Head of caudate nucleus (tissue), 42 donors: ENCODE measurements around the gene IRS1.

Source experiments
- DNase-seq, 42 donors: peaks; one replicate each; pipeline versions ENCODE4 v3.0.0 to v3.0.0-alpha.2; 2020 to 2021; ENCODE audit warnings: mixed read lengths in 7 of 42
- intact Hi-C: fragments of 100-400 bp; cut with DNase I; formaldehyde crosslinking; loops from one replicate; pipeline ENCODE4 v1.15.0; 2022

Gene IRS1

DNA sequence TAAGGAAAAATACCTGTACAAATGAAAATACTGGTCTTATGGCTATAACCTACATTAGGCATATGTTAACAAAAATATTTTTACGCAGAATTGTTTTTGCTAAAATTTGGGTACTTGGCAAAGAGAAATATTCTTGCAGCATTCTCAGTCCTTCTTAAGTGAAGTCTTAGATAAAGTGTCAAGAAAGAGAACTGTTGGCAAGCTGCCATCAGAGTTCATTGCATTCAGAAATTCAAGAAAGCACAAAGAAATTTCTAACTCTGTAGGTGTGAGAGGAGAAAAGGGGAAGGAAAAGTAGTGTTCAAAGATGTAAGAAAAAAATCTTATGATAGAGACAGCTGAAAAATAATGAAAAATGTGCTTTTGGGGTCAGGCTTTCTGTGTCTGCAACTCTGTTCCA, 86.7 kb downstream of the IRS1 start:
- DNase-seq: peak in 18 of 42 donors; percentile 15 to 75 (median 31)
- intact Hi-C loops: no loop called here

DNA sequence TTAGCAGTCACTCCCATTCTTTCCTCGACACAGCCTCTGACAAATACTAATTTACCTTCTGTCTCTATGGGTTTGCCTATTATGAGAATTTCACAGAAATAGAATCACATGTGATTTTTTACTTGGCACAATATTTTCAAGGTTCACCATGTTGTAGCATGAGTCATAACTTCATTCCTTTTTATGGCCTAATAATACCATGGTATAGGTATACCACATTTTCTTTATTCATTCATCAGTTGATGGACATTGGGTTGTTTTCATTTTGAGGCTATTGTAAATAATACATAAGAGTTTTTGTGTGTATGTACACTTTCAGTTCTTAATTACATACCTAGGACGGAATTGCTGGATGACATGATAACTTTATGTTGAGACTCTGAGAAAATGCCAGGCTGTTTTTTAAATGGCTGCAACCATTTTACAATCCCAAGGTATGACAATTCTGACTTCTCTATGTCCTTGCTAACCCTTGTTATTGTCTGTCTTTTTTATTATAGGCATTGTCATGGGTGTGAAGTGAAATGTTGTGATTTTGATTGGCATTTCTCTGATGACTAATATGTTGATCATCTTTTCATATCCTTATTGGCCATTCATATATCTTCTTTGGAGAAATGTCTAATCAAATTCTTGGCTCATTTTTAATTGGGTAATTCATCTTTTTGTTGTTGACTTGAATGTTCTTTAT, 87.9 kb downstream of the IRS1 start:
- intact Hi-C loops: no loop called here
- DNase-seq: no peak

DNA sequence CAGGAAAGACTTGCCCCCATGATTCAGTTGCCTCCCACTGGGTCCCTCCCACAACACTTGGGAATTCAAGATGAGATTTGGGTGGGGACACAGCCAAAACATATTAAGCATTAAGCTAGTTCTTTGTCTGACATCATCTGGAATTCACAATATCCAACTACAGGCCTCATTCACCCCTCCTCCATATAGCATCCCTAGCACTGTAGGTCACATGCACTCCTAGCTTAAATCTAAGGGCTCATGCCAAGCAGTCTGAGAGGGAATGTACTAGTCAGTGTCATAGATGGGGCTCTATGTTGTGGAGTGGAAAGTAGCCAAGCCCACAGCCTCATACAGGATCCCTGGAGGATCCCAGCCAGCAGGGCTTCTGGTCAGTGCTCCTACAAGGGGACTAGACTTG, 92.1 kb downstream of the IRS1 start:
- no peak for DNase-seq
- intact Hi-C loops: no loop called here

DNA sequence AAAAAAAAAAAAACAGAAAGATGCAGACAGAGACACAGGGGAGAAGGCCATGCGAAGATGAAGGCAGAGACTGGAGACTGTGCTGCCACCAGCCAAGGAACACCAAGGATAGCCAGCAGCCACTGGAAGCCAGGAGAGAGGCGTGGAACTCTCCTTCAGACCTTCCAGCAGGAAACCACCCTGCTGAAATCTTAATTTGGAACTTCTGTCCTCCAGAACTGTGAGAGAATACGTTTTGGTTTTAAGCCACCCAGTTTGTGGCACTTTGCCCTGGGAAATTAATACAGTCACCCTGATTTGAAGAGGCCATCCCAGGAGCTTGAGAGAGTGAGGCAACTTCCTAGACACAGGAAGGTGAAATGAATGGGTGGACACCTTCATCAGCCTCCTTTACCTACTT, 93.7 kb downstream of the IRS1 start:
- intact Hi-C loops: no loop called here
- DNase-seq: no peak

DNA sequence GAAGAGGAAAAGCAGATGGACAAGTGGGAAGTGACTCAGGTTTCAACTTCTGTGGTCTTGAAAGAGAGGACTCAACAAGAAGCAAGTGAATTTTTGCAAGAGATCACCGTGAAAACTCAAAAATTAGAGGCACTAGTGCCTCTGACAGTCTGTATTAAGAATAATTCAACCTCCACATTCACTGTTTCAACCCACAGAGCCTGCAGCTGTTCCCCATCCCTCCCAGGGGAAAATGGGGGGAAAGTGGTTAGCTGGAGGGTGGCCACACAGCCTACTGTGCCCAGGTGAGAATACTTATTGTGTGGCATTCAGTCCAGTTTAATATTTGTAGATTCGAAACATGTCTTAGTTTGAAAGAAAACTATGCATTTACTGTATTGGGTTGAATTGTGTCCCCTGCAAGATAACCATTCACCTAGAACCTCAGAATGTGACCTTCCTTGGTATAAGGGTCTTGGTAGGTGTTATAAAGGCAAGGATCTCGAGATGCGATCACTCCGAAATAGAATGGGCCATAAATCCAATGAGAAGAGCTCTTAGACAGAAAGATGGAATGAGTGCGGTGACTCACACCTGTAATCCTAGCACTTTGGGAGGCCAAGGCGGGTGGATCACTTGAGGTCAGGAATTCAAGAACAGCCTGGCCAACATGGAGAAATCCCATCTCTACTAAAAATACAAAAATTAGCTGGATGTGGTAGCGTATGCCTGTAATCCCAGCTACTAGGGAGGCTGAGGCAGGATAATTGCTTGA, 94.3 kb downstream of the IRS1 start:
- intact Hi-C loops: no loop called here
- DNase-seq: no peak

DNA sequence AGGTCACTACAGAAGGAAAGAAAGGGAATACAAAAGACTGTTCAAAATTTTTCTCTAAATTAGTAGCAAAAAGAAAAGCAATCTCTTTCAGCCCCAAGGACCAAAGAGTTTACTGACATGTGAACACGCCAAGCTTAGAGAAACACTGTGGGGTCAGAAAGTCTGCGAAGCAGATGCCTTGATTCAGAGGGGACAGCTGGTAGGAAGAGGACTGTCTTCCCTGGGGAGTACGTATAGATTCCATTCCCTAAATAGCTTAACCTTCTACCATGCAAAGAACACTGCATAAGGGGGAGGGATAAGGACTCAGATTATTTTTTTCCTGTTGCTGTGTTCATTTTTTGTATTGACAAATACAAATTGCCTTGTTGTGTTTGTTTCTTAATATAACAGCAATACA, 96.1 kb downstream of the IRS1 start:
- DNase-seq: no peak
- intact Hi-C loops: no loop called here

DNA sequence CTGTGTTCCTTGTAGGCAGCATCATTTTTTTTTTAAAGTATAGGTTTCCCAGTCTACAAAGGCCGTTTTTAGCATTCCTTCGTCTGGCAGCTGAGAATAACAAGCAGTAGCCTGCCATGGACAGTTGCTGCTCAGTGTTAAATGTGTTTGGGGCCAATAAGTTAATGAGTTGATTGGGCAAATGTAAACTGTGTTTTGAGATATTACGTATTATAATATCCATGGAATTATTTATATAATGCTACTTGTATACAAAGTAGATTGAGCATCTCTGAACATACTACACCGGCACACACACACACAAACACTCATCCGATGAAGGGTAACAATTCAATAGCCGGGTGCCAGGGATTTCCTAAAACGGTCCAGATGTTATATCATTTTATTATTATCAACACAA, 97.2 kb downstream of the IRS1 start:
- intact Hi-C loops: no loop called here
- no peak for DNase-seq

DNA sequence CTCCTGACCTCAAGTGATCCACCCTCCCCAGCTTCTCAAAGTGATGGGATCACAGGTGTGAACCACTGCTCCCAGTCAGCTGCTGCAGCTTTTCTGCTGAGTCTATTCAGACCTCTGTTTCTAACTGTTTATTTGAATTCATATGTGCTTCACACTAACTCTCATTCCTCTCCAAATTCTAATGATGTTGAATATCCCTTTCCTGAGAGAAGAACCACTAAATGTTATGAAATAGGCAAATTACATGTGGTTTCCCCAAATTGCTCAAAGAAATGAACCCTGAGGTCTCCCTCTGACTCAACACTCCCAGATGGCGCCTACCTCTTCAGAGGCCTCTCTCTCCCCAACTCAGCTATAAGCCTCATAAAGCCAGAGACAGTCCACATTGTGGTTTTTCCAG, 98.6 kb downstream of the IRS1 start:
- DNase-seq: no peak
- intact Hi-C loops: no loop called here

DNA sequence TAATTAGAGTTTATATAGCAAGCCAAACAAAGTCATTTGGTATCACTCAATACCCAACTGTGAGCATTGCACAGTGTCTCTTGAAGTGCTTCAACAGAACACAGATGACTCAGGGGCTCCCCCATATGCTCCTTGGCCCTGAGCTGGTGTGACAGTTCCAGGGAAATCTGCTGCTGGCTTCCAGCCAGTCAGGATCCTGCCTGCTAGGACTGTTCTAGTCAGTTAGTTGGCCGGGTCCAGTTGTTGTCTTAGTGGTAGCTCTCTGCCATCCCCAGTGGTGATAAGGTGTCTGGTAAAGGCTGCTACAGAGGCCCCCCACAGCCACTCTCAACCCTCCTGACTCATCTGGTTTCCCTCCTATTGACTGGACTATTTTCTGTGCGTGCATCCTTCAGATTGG, 100.3 kb downstream of the IRS1 start:
- peak in 1 of 42 donors; percentile 2 for DNase-seq
- intact Hi-C loops: no loop called here

DNA sequence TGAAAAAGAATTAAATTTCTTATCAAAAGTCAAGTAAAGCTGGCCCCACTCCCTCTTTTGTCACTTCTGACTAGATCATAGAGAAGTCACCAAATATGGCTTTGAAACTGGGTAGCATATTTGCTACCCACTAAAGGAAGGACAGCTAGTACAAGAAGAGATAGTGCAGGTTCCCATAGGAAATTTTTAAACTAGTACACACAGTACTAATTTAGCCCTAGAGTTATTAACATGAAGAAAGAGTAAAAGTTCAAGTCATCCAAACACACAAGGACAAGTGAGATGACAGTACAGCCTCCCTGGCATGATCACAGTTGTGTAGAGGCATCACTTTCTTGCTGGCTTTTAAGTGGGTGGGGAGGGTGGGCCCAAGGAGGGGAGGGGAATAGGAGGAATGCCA, 100.9 kb downstream of the IRS1 start:
- intact Hi-C loops: no loop called here
- no peak for DNase-seq

DNA sequence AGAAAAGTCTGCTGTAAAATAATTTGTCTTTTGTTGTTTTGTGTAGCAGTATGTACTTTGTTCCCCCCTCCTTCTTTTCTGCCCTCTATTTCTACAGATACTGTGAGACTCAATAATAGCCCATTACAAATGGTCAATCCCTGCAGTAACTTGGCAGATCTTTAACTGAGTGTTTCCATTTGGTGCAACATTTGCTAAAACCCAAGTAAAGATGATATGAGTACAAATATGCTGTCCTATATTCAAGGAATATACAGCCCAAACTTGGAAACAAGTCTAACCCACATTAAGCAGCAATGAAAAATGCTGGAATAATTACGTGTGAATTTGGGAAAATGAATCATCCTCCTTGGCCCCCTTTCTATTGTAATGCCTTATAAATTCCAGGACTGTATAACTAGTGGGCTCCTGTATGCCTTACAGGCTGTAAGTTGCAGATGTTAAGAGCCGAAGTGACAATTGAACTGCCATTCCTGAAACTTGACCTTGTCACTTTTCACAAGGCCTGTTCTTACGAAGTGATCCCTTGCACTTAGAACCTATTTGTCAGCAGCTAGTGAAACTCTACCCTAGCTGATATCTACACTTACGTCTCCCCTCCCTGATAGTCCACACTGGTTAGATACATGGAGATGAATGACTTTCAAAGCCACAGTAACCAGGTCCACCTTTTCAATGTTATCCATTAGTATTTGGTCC, 104.9 kb downstream of the IRS1 start:
- no peak for DNase-seq
- intact Hi-C loops: no loop called here

DNA sequence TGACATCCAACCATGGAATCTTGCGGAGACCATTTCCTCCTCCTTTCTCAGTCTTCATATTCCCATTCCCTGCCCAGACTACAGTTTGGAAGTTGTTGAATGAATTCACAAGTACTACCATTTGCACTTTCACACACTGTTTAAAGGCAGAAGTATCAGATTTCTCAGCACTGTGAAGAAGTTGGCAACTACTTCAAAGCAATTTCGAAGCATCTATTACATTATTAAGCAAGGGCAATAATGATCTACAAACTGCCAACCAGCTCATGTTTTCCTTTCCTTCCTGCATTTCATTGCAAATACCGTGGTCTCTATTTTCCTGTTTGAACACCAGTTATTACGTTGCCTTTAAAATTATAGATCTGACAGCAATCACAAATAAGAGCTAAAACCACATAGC, 105.5 kb downstream of the IRS1 start:
- no peak for DNase-seq
- intact Hi-C loops: no loop called here

DNA sequence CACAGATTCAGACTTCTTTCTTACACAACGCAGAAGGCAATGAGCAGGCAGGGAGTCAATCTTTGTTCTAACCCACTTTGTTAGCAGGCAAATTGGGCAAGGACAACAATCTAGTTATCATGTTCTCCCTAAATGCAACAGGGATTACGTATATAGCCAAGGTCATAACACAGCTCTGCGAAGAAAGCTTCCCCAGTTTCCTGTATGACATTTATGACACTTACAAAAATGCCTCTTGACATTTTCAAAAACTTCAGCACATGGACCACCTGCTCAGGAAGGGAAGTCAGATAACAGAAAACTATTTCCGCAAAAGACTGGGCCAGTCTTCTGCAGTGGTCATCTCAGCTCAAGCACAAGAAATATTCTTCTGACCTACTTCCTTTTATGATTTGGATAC, 106.1 kb downstream of the IRS1 start:
- no peak for DNase-seq
- intact Hi-C loops: no loop called here

DNA sequence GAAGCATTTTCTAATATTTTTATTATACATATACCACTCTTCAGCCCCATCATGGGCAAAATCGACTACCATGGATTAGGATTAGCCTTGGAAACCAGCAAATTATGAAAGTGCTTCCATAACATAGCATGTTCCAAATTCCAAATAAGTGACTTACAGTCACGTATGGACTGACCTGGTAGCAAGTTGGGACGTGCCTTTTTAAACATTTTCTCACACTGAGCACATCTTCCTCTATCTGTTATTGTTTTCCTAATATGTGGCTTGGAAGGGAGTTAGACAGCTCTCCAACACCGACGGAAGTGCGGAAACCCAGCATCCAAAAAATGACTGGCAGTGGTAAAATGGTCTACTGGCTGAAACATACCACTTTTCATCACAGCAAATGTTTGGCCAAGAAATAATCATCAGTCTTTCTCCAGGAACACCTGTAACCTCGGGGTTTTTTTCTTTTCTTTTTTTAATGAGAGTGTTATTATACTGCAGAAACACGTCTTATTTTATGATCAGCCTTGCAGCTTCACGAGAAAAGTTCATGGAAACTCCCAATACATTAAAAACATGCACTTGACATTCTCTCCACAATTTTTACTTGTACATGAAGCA, 107.0 kb downstream of the IRS1 start:
- intact Hi-C loops: no loop called here

DNA sequence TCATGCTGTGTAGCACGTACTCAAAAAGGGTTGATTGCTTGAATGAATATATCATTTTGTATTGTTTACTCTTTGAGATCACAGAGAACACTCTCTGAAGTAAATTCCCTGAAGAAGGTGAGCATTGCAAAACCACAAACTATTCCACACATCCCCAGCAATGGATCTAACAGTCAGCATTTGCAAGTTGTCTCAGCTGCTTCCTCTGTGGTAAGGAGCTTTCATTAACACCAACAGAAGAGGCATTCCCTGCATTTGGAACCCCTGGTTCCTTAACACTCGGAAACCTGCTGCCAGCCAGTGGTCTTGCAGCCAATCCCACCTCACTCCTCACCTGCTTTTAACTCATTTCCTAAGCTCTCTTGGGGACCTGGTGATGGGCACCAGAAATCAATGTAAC, 108.4 kb downstream of the IRS1 start:
- intact Hi-C loops: no loop called here
- DNase-seq: no peak

More for the DNA sequence above, 107.0 kb downstream of the IRS1 start:
- no peak for DNase-seq

DNA sequence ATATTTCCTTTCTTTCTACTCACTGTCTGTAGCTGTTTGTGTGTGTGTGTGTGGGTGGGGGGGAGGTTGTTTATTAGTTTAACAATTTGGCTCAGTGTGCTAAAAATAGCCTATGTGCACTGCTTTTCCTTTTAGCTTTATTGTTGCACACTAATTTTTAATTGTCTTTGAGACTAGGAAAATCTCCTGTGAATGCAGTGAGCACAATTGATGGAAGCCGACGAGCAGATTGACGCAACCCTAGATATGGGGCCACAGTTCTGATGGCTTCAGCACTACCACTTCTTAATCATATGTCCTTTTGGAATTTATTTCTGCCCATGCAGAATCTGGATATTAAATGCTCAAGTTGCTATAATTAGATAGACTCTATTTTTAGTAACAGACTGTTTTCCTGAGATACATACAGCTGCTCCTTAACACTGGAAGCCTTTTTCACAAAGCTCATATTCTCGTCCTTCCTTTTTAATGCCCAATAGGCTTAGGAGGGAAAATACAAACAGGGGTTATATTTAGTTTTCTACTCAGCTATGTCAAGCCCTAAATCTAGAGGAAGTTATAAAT, 109.1 kb downstream of the IRS1 start:
- intact Hi-C loops: no loop called here
- no peak for DNase-seq

DNA sequence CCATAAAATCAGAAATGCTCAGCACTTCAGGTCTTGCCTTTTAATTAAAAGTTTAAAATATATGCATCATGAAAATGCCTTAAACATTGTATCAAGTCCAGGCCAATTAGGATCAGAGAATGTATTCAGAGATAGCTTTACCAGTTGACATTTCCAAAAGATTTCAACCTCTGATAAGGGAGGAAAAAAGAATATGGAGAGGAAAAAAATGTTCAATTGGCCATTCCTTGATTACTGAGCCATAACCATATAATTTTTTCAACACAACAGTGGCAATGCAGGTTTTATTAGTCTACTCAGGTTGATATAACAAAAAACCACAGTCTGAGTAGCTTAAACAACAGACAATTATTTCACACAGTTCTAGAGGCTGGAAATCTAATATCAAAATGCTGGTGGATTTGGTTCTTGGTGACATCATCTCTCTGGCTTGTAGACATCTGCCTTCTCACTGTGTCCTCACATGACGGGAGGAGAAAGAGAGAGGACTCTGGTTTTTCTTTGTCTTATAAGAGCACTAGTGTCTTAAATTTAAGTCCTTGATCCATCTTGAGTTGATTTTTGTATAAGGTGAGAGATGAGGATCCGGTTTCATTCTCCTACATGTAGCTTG, 111.9 kb downstream of the IRS1 start:
- intact Hi-C loops: no loop called here
- no peak for DNase-seq

DNA sequence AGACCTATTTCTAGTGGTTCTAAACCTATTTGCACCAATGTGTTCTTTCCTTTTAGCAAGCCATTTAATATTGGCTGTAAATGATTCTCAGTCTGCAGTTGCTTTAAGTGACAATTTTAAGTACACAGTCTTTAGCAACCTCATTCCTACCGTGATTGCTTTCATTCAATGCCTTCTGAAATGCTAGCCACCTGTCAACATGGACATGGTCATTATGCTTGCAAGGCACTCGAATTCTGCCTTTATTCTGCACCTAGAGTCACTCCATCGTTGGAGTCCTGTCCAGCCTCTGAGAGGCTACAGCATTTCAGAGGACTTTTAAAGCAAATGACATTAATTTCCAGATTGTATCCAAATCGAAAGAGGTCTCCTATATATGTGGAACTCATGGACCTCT, 115.1 kb downstream of the IRS1 start:
- no peak for DNase-seq
- intact Hi-C loops: no loop called here

DNA sequence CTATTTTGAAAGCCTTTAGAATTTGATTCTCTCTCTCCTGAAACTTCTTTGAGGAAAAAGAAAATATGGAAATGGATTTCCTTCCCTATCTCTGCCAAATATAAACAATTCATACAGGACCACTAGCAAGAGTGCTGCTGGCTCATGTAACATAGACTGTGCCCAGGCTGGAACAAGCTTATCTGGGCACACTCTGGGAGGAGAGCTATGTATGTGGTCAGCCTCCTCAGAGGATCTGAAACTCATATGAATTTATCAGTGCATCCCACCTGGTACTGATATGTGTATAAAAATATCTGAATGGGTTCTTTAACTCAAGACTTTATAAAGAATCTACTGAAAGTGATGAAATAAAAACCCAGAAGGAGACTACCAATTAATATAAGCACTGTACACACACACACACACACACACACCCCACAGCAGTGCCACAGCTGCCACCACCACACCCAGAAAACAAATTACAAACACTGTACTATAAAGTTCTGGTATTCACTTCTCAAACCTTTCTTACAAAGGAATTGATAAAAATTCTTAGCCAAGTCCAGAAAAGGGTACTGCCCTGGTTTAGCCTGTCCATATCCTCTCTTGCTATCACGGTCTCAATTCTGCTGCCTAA, 115.6 kb downstream of the IRS1 start:
- intact Hi-C loops: no loop called here
- DNase-seq: no peak
